DMS153 treated with DMSO at 0.1 percent for 48 hours (cell line): ENCODE results near the gene TP53BP1.

Experiments
- DNase-seq: peaks from one replicate; lab custom pipeline; 2025; ENCODE audit not compliant: unreplicated experiment; lab: John Stamatoyannopoulos, UW

TP53BP1 gene

DNA sequence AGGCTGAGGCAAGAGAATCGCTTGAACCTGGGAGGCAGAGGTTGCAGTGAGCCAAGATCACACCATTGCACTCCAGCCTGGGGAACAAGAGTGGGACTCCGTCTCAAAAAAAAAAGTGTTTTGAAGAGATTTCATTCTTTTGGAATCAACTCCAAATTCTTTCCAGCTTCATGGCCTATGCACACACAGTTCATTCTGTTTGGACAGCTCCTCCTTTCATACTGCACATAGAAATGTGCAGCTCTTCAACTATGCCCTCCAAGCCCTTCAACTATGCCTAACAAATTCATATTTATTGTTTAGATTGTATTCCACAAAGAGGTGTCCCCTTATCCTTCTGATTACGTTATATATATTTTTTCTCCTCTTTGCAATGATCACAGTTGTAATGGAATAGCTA, 4.2 kb downstream of the TP53BP1 start:
- DNase-seq = no peak

DNA sequence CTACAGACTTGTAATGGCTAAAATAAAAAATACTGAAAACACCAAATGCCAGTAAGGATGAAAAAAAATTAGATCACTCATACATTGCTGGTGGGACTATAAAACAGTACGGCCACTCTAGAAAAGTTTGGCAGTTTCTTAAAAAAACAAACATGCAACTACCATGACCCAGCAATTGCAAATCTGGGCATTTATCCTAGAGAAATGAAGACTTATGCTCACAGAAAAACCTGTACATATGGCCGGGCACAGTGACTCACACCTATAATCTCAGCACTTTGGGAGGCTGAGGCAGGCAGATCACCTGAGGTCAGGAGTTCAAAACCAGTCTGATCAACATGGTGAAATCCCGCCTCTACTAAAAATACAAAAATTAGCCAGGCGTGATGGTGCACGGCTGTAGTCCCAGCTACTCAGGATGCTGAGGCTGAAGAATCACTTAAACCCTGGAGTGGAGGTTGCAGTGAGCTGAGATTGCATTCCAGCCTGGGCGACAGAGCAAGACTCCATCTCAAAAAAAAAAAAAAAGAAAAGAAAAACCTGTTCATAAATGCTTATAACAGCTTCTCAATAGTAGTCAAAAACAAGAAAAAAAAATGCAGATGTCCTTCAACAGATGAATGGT, 5.6 kb downstream of the TP53BP1 start:
- DNase-seq = no peak

DNA sequence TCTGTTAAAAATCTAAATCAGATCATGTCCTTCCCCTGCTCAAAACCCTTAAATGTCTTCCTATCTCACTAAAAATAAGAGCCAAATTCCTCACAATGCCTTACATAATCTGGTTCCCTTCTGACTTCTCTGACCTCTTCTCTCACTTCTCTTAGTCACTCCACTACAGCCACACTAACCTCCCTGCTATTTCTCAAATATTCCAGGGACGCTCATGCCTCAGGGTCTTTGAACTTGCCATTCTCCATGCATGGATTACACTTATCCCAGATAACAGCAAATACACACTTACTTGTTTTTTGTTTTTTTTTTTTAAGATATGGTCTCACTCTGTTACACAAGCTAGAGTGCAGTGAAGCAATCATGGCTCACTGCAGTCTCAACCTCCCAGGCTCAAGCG, 8.5 kb downstream of the TP53BP1 start:
- no peak for DNase-seq

DNA sequence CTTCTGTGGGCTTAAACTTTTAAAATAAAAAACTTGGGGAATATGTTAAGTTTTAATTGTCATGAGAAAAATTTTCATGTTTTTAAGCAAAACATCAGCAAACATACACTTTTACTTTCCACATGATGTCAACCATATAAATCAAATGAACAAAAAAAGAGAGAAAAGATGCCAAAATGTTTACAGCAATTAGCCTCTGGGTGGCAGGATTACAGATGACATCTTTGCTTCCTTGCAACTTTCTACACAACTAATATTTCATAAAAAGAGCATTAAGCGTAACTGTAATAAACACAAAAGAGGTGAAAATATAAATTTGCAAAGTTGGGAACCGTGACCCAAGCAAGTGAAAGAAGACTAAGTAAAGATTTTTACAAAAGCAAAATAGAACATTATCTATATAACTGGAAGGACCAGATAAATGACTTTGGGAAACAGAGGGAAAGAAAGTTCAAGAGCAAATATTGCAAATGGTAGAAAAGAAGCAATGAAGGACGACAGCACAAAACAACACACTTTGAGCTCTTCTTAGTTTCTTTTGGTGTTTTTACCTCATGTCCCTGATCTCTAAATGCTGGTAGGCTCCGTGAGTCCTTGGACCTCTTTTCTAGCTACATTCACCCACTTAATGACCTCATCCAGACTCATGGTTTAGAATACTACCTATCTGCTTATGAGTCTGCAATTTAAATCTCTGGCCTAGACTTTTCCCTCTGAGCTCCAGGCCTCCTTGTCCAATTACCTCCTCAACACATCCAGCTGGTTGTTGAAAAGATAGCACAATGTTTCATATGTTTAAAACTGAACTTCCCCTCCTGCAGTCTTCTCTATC, 9.4 kb downstream of the TP53BP1 start:
- no peak for DNase-seq

DNA sequence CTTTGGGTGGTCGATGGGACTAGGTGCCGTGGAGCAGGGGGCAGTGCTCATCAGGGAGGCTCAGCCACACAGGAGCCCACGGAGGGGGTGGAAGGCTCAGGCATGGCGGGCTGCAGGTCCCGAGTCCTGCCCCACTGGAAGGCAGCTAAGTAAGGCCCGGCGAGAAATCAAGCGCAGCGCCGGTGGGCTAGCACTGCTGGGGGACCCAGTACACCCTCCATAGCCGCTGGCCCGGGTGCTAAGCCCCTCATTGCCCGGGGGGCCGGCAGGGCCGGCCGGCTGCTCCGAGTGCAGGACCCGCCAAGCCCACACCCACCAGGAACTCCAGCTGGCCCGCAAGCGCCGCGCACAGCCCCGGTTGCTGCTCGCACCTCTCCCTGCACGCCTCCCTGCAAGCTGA, 19.1 kb downstream of the TP53BP1 start:
- no peak for DNase-seq

DNA sequence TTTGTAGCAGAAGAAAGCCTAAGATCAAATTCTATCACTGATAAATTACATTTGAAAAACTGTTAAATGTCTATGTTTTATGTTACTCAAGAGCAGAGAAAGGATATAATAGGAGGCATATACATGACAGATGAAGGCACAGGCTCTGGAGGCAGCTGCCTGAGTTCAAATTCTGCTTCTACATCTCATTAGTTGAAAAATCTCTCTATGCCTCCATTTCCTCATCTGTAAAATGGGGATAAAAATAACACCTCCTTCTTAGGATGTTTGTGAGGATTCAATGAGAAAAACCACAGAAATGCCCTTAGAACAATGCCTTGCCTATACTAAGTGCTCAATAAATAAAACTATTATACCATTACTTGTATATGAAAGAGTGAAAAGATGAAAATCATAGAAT, 21.0 kb downstream of the TP53BP1 start:
- DNase-seq = no peak

DNA sequence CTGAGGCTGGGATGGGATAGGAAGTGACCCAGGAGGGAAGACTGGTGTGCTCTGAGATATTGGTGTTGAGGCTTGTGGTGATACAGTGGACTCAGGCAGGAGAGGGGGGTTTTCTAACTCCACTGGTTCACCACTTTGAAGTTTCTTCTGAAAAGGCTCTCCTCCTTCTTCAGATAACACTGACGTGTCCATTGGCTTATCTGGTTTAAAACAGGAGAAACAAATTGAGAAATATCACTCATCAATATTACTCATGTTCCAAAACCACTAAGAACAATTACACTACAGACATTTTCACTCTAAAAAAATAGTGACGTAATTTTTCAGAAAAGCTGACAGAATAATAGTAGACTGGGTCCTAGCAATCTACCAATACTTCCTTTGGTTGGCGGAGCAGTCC, 23.1 kb downstream of the TP53BP1 start:
- DNase-seq = no peak

DNA sequence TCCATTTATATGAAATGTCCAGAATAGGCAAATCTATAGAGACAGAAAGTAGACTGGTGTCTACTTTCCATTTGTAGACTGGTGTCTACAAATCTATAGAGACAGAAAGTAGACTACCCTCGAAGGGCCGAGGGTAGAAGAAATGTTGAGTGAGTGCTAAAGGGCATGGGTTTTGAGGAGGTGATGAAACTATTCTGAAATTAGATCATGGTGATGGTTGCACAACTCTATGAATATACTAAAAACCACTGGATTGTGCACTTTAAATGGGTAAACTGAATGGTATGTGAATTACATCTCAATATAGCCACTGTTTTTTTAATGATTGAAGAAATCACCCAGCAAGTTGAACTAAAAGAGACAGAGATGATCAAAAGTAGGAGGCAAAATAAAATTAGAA, 27.9 kb downstream of the TP53BP1 start:
- DNase-seq = no peak

DNA sequence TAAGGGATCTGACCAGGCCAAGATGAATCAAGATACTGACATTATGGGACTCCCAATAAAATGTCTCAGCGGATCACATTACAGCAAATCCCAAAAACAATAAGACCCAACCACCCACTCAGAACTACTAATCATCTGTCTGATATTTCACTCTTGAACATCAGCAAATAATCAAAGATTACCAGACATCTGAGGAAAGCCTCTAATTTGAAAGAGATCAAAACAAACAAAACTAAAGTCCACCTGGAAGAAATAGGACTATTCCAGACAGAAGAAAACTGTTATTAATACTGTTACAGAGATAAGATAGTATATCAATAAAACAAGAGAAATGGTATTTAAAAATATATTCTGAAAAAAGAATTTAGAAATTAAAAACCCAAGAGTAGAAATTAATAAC, 29.0 kb downstream of the TP53BP1 start:
- no peak for DNase-seq

DNA sequence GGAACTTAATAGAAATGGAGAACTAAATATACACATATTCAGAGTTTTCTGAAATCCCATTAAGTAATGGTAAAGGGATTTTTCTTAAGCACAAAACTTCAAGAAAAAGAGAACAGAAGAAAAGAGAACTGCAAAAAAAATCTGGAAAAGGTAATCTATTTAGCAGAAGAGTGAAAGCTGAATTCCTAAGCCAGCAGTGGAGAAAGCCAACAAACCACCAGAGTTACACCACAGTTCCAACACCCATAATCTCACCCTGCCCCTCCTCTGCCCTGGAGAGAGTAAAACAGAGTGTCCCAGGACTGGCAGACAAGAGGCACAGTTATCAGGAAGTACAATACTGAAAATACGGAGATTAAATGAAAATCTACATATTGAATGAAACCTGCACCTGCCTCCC, 29.4 kb downstream of the TP53BP1 start:
- DNase-seq = no peak

DNA sequence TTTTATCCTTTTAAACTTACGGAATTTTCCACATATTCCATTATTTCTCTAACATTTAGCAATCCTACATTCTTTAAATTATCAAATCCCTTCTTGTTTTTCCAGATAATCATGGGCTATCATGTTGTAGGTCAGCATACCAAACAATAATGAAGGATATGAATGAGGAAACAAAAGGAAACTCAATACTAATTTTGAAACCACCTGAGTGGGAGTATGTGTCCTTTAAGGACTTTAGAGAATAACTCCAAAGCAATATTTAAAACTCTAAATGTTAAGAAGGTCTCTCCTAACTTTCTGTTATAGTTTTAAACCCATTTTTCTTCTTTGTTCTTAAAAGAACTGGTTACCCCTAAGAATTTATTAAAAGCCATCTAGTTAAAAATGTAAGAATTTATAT, 43.0 kb downstream of the TP53BP1 start:
- no peak for DNase-seq

DNA sequence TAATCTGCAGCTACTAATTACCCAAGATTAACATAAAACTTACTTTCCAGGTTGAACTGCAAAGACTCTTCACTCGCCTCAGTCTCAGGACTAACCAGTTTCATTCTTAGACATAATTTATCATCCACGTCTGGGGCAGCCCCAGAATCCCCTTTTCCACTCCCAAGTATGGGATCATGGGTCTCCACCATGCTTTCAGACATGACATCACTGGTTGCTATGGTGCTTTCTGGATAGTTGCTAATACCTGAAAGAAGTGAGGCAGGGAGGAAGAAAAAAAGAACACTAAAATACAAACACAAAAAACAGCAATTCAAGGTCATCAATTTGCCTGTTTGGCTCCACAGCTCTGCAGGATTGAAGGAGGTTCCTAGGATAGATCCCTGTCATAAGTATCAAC, 46.6 kb downstream of the TP53BP1 start:
- DNase-seq = no peak

DNA sequence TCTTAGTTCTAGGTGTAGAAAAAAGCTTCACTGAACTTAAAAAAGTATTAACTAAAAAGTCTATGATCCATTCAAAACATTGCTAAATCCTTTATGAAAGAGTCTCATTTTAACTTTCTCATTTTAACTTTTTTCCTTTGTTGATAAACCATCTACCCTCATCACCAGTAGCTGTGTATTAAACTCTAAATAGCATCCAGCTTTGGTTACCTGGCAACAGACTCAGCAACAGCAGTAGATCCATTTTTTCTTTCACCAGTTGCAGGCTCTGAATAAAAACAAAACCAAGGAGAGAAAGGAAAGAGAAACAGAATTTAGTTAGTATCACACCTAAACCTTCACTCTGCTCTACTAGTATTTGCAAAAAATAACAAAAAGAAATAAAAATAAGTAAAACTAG, 51.6 kb downstream of the TP53BP1 start:
- DNase-seq = no peak

DNA sequence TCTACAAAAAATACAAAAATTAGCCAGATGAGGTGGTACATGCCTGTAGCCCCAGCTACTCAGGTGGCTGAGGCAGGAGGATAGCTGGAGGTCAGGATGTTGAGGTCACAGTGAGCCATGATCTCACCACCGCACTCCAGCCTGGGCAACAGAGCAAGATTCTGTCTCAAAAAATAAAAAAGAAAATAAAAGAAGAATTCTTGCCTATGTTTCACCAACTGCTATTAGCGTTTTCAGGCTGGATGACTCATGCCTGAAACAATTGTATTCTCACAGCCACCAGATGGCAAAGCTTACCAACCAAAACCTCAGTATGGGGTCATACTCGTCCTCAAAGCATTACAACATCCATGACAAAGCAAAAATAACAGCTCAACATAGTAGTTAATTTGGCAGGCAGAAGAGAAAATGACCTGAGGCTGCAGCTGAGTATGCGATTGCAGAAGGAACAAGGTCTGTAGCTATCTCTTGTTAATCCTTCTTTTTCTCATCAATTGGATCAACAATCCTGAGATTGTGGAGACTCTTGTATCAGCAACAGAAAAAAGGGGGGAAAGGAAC, 52.2 kb downstream of the TP53BP1 start:
- no peak for DNase-seq

DNA sequence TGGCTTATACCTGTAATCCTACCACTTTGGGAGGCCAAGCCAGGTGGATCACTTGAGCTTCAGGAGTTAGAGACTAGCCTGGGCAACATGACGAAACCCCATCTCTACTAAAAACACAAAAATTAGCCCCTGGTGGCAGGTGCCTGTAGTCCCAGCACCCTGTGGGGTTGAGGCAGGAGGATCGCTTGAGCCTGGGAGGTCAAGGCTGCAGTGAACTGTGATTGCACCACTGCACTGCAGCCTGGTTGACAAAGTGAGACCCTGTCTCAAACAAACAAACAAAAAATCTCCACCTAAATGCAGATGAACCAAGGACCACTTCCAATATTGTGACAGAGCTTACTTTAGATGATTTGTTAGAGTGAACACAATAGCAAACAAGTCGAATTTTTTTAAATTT, 53.7 kb downstream of the TP53BP1 start:
- DNase-seq = no peak

DNA sequence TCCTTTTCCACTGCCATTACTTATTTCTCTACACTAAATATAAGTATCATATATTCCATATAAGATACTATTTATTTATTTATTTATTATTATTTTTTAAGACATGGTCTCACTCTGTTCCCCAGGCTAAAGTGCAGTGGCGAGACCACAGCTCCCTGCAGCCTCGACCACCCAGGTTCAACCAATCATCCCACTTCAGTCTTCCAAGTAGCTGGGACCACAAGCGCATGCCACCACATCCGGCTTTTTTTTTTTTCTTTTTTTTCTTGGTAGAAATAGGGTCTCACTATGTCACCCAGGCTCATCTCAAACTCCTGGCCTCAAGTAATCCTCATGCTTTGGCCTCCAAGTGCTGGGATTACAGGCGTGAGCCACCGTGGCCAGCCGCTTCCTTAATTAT, 56.6 kb downstream of the TP53BP1 start:
- DNase-seq = no peak

DNA sequence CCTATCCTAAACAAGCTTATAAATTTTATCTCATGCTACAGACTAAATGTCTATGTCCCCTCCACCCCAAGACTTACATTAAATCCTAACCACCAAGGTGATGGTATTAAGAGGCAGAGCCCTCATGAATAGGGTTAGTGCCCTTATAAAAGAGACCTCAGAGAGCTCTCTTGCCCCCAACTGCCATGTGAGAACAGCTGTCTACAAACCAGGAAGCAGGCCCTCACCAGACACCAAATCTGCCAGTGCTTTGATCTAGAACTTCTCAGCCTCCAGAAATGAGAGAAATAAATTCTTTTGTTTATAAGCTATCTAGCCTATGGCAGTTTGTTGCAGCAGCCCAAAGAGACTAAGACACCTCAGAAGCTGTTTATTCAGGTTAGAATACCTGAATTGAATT, 58.5 kb downstream of the TP53BP1 start:
- no peak for DNase-seq

DNA sequence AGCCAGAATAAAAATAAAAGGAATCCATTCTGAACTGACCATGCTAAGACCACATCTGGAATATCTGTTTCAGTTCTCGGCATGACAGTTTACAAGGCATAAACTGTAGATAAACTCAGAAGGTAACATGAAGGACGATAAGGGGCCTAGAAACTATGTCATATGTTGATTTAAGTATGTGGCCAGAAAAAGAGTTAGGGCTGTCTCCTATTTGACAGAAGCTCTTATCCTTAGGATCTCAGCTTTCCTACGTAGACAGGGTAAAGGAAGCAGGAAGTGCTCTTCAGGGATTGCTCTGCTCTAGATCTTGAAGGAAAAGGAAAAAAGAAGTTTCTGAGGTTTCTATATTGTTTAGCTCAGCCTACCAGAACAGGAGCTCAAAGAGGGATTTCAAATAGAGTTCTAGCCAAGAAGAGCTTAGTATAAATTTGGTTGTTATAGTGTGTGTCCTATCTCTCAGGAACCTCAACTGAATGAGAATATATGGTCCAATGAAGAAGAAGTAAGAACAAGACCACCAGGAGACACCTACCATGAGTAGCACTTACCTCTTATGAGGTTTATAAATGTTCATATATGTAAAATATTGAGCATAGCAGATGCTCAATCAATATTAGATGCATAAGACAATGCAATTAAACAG, 59.2 kb downstream of the TP53BP1 start:
- no peak for DNase-seq

DNA sequence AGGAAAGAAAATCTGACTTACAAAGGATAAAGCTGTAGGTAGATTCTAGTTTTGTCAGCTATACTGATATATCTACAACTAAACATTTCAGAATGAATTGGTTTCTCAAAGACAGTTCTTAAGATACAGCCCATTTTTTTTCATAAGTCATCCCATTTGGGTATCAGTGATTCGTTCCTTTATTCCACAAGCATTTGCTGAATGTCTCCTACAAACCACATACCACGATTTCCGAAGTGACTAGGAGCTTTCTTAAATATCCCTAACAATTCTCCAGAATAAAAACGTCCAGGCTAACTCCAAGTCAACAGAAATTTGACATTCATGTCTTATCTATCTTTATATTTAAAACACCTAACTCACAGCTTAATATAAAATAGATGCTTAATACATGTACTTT, 59.8 kb downstream of the TP53BP1 start:
- DNase-seq = no peak

DNA sequence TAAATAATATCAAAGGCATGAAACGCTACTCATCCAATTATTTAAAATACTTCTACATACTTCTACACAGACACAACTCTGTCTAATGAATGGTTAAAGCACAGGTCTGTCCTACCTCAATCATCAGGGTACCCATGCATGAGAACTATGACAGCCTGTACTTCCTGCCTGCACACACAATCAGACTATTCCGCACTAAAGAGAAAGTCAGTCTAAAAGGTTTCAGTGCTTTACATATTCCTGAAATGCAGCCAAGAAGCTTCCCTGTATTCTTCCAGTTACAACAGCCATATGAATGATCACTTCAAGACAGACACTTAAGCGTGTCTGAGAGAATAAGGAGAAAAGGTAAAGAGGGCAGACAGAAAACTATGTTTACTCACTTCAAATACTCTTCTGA, 63.3 kb downstream of the TP53BP1 start:
- DNase-seq = no peak

DNA sequence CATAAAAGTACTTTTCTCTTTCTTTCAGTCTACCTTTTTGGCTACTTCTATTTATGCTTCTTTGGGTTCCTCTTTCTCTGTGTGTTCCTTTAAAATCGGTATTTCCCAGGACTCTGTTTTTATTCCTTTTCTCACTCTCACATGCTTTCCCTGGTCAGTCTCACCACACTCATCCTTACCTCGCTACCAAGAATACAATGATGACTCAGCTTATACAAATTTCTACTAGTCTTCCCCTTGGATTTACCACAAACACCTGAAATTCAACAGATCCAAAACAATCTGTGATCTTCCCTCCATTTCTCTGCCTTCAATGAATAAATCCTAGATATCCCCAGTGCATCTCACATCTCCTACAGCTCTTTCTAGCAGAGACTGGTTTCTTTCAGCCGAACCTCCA, 69.2 kb downstream of the TP53BP1 start:
- DNase-seq = no peak

DNA sequence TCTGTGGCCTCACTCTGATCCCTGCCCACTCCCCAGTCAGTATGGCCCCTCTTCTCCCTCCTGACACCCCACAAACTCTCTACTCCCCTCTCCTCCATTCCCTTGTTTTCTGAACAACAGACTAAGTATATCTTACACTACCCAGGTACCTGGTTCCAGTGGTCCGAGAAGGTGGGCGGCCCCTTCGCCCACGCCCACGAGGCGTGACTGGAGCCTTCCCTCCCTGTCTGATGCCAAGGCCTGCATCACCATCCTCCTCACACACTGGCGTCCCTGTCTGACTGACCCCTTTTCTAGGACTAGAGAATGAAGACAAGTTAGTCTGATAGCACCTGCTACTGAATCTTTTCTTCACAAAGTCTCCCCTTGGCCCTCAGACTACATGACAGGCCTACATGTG, 72.1 kb downstream of the TP53BP1 start:
- no peak for DNase-seq
